Measurements from ENCODE around the gene ADARB2.

ADARB2 gene

DNA sequence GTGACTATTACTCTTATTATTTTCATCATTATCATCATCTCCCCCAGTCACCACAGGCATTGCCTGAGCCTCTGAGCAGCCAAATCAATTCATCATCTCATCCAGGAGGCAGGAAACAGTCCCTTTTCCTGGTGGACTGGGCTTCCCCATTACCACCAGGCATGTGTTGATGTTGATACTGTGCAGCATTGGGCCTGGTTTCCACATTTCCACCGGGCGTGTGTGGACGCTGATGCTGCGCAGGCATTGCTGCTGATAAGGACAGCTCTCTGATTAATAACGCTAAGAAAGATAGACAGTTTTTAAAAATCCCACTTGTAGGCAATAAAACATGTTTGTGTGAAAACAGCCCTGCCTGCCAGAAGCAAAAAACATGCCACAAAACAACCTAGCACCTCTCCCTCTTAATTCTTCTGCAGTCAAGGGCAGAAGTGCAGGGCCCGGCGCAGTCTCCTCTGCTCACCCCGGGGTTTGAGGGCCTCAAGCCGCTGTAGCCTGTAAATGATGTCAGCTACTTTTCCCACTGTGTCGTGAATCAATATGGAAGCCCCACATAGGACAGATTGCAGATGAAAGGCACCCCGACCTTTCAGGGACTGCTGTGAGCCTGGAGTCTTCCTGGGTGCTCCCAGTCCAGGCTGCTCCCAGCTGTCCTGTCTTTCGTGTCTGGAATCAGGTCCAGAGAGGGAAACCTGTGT lies 465.1 kb downstream of the ADARB2 start:
- DNase-seq (ENCODE audit: low read depth in 1 of 2, low spot score in 1 of 2), result no peak
- Histone ChIP-seq H3K4me3 (replicated peaks; ENCODE audit: insufficient read depth, low read length) (no peak overlapping the region), H3K27ac (replicated peaks) (no peak overlapping the region), H3K27me3 (ENCODE audit: insufficient read depth, poor library complexity, severe bottlenecking) (no peaks in the 10 kb centered on the region)
- TF ChIP-seq, protein P1, sequence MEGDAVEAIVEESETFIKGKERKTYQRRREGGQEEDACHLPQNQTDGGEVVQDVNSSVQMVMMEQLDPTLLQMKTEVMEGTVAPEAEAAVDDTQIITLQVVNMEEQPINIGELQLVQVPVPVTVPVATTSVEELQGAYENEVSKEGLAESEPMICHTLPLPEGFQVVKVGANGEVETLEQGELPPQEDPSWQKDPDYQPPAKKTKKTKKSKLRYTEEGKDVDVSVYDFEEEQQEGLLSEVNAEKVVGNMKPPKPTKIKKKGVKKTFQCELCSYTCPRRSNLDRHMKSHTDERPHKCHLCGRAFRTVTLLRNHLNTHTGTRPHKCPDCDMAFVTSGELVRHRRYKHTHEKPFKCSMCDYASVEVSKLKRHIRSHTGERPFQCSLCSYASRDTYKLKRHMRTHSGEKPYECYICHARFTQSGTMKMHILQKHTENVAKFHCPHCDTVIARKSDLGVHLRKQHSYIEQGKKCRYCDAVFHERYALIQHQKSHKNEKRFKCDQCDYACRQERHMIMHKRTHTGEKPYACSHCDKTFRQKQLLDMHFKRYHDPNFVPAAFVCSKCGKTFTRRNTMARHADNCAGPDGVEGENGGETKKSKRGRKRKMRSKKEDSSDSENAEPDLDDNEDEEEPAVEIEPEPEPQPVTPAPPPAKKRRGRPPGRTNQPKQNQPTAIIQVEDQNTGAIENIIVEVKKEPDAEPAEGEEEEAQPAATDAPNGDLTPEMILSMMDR (IDR thresholded peaks at IDR 0.05; ENCODE audit: insufficient read depth, low read length), result no peak
- TF ChIP-seq GABPA (IDR thresholded peaks at IDR 0.05; ENCODE audit: low read depth) (no peak), SPI1 (IDR thresholded peaks at IDR 0.05; ENCODE audit: borderline replicate concordance, low read depth) (no peak)
- TF ChIP-seq, protein P2, sequence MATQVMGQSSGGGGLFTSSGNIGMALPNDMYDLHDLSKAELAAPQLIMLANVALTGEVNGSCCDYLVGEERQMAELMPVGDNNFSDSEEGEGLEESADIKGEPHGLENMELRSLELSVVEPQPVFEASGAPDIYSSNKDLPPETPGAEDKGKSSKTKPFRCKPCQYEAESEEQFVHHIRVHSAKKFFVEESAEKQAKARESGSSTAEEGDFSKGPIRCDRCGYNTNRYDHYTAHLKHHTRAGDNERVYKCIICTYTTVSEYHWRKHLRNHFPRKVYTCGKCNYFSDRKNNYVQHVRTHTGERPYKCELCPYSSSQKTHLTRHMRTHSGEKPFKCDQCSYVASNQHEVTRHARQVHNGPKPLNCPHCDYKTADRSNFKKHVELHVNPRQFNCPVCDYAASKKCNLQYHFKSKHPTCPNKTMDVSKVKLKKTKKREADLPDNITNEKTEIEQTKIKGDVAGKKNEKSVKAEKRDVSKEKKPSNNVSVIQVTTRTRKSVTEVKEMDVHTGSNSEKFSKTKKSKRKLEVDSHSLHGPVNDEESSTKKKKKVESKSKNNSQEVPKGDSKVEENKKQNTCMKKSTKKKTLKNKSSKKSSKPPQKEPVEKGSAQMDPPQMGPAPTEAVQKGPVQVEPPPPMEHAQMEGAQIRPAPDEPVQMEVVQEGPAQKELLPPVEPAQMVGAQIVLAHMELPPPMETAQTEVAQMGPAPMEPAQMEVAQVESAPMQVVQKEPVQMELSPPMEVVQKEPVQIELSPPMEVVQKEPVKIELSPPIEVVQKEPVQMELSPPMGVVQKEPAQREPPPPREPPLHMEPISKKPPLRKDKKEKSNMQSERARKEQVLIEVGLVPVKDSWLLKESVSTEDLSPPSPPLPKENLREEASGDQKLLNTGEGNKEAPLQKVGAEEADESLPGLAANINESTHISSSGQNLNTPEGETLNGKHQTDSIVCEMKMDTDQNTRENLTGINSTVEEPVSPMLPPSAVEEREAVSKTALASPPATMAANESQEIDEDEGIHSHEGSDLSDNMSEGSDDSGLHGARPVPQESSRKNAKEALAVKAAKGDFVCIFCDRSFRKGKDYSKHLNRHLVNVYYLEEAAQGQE (IDR thresholded peaks at IDR 0.05; ENCODE audit: insufficient replicate concordance, low read depth), result no peak

DNA sequence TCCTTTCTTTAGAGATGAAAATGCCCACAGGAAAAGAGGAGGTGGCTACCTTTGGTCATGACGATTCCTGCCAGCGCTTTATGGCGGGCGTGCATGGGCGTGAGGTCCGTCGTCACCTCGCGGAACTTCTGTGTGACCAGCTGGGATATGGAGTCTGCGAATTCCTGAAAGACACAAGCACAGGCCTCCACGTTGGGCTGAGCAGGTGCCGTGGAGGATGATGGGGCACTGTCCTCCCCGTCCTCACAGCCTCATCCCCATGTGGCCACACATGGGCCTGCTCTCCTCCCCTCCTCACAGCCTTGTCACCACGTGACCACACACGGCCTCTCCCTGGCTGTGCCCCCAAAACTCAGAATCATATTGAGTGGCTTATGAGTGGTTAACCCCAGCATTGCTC lies 466.4 kb downstream of the ADARB2 start:
- no peak overlapping the region for H3K27ac ChIP-seq (replicated peaks)
- no peak for TF ChIP-seq GABPA (IDR thresholded peaks at IDR 0.05; ENCODE audit: low read depth)
- no peak for DNase-seq (ENCODE audit: low read depth in 1 of 2, low spot score in 1 of 2)
- H3K27me3 ChIP-seq (ENCODE audit: insufficient read depth, poor library complexity, severe bottlenecking), result no peaks in the 10 kb centered on the region
- no peak overlapping the region for H3K4me3 ChIP-seq (replicated peaks; ENCODE audit: insufficient read depth, low read length)

DNA sequence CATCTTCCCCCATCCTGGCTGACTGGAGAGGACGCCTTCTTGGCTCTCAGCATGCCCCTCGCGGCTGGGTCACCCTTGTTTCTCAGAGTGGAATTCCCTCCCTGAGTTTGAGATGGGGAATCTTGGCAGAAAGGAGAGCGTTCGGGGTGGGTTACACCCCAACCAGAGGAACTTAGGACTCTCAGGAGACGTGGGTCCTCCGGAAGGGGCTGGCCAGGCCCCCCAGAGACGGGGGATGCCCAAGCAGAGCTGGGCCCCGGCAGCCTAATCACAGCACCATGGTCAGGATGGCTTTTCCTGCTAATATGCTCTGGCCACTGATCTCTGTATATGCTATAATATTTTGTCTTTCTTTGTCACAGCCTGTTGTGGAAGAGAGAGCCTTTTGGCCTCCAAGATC lies 466.8 kb downstream of the ADARB2 start:
- Histone ChIP-seq H3K4me3 (replicated peaks; ENCODE audit: insufficient read depth, low read length) (no peak overlapping the region), H3K27ac (replicated peaks) (no peak overlapping the region), H3K27me3 (ENCODE audit: insufficient read depth, poor library complexity, severe bottlenecking) (no peaks in the 10 kb centered on the region)
- DNase-seq (ENCODE audit: low read depth in 1 of 2, low spot score in 1 of 2), result no peak
- no peak for TF ChIP-seq GABPA (IDR thresholded peaks at IDR 0.05; ENCODE audit: low read depth)
- TF ChIP-seq, protein P1 (IDR thresholded peaks at IDR 0.05; ENCODE audit: insufficient read depth, low read length), result no peak
- no peak for TF ChIP-seq POLR2AphosphoS5 (IDR thresholded peaks at IDR 0.05; ENCODE audit: low read depth)

DNA sequence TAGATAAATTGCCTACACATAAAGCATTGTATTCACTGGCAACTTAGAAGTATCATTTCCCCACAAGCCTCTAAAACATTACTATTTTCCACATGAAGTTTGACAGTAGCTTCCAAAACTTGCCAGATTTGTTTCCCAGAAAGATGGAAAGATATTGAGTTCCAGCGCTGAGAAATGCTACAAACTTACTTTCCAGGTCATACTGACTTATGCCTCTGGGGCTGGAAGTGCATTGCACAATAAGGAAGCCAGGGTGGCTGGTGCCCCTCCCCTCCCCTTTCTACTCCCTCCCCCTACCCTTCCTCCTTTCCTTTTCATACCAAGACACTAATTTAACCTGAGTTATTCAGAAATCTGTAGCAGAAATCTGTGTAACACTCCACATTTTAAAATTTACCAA lies 468.5 kb downstream of the ADARB2 start:
- TF ChIP-seq POLR2AphosphoS5 (IDR thresholded peaks at IDR 0.05; ENCODE audit: low read depth), result no peak
- TF ChIP-seq, protein P2 (IDR thresholded peaks at IDR 0.05; ENCODE audit: insufficient replicate concordance, low read depth), result no peak
- TF ChIP-seq SPI1 (IDR thresholded peaks at IDR 0.05; ENCODE audit: borderline replicate concordance, low read depth), result no peak
- TF ChIP-seq, protein P1 (IDR thresholded peaks at IDR 0.05; ENCODE audit: insufficient read depth, low read length), result no peak
- no peak for TF ChIP-seq GABPA (IDR thresholded peaks at IDR 0.05; ENCODE audit: low read depth)
- H3K27me3 ChIP-seq (ENCODE audit: insufficient read depth, poor library complexity, severe bottlenecking), result no peaks in the 10 kb centered on the region
- H3K4me3 ChIP-seq (replicated peaks; ENCODE audit: insufficient read depth, low read length), result no peak overlapping the region
- DNase-seq (ENCODE audit: low read depth in 1 of 2, low spot score in 1 of 2), result peak; percentile 3
- no peak overlapping the region for H3K27ac ChIP-seq (replicated peaks)

All from HL-60 (cell line).